H1 (cell line): ENCODE measurements around the gene HIP1. TPM values are rescaled to one million over a fixed set of nuclear protein-coding genes. Genes with fewer than 3 reads are reported as not detected.

Experiments used
- CTCF ChIA-PET: fragments of 300-600 bp; sonication (Branson Sonifier 250); formaldehyde crosslinking; loops from one replicate; lab custom pipeline; 2021; ENCODE audit not compliant: partially characterized antibody; lab: Charles Lee
- POLR2A ChIA-PET: fragments of 300-600 bp; sonication (Branson Sonifier 250); formaldehyde crosslinking; loops from one replicate; lab custom pipeline; 2021; ENCODE audit warnings: inconsistent platforms; ENCODE audit not compliant: partially characterized antibody; lab: Charles Lee
- DNase-seq, 2 experiments: peaks; one replicate each; pipeline versions ENCODE4 v3.0.0 to v3.0.0-alpha.2; 2010 to 2022; ENCODE audit warnings: low spot score in 2 of 2, low read depth in 1 of 2, mixed read lengths in 1 of 2
- FAIRE-seq: peaks from 2 replicates; lab custom pipeline; 2011; peaks lifted over from hg19 to GRCh38; lab: Jason Lieb, UNC
- H2AFZ ChIP-seq: 2 replicates; pipeline ENCODE4 v1.8.1; 2012; ENCODE audit warnings: low read length, inconsistent platforms
- H2AK5ac ChIP-seq: 2 replicates; pipeline ENCODE4 v1.6.1; 2013; ENCODE audit warnings: low read depth, low read length
- H2BK120ac ChIP-seq: replicated peaks from 2 replicates; pipeline ENCODE3; 2013; ENCODE audit warnings: low read depth, low read length, inconsistent platforms
- H2BK12ac ChIP-seq: 2 replicates; pipeline ENCODE4 v1.6.1; 2013; ENCODE audit warnings: low read depth, low read length
- H2BK15ac ChIP-seq: 2 replicates; pipeline ENCODE4 v1.6.1; 2013; ENCODE audit warnings: low read length
- H2BK20ac ChIP-seq: 2 replicates; pipeline ENCODE4 v1.6.1; 2013; ENCODE audit warnings: low read length
- H2BK5ac ChIP-seq: 2 replicates; pipeline ENCODE4 v1.6.1; 2013; ENCODE audit warnings: low read depth, low read length
- H3K14ac ChIP-seq: 2 replicates; pipeline ENCODE4 v1.6.1; 2013; ENCODE audit warnings: inconsistent platforms; ENCODE audit not compliant: insufficient read length
- H3K18ac ChIP-seq: 2 replicates; pipeline ENCODE4 v1.6.1; 2013; ENCODE audit warnings: low read length; ENCODE audit errors: extremely low read depth
- H3K23ac ChIP-seq: 2 replicates; pipeline ENCODE4 v1.6.1; 2013; ENCODE audit warnings: inconsistent platforms; ENCODE audit not compliant: insufficient read length
- H3K23me2 ChIP-seq: 2 replicates; pipeline ENCODE4 v1.6.1; 2013; ENCODE audit warnings: low read depth, low read length
- H3K27ac ChIP-seq: 2 replicates; pipeline ENCODE4 v1.6.1; 2011; ENCODE audit warnings: low read depth, low read length, inconsistent platforms
- H3K27me3 ChIP-seq, 4 experiments: replicated peaks in 1 of 4; 1 replicate in 1 of 4; 2 replicates in 3 of 4; pipeline versions ENCODE4 v1.6.1 to v1.8.1; 2011 to 2013; ENCODE audit warnings: low read length in 3 of 4, mild to moderate bottlenecking in 3 of 4, inconsistent platforms in 2 of 4, mixed read lengths in 2 of 4, moderate library complexity in 1 of 4; ENCODE audit not compliant: control insufficient read depth in 3 of 4, insufficient read depth in 3 of 4; ENCODE audit errors: extremely low read depth in 1 of 4
- H3K36me3 ChIP-seq, 4 experiments: 2 replicates each; pipeline versions ENCODE4 v1.6.1 to v1.8.1; 2011 to 2013; ENCODE audit warnings: mild to moderate bottlenecking in 4 of 4, low read length in 3 of 4, moderate library complexity in 2 of 4, control low read depth in 1 of 4, inconsistent platforms in 1 of 4; ENCODE audit not compliant: insufficient read depth in 4 of 4, control insufficient read depth in 2 of 4
- H3K4ac ChIP-seq: replicated peaks from 2 replicates; pipeline ENCODE3; 2013; ENCODE audit warnings: low read length, low read depth, mixed read lengths, inconsistent platforms; ENCODE audit not compliant: insufficient read length
- H3K4me1 ChIP-seq, 4 experiments: replicated peaks in 1 of 4; 1 replicate in 1 of 4; 2 replicates in 3 of 4; pipeline versions ENCODE4 v1.6.1 to v1.8.1; 2011 to 2013; ENCODE audit warnings: low read length in 3 of 4, inconsistent platforms in 2 of 4, mixed read lengths in 1 of 4; ENCODE audit not compliant: insufficient read depth in 4 of 4, control insufficient read depth in 3 of 4
- H3K4me2 ChIP-seq, 2 experiments: 2 replicates each; pipeline versions ENCODE4 v1.6.1 to v1.8.1; 2011 to 2013; ENCODE audit warnings: low read depth in 2 of 2, low read length in 2 of 2, control low read depth in 1 of 2, inconsistent platforms in 1 of 2, mild to moderate bottlenecking in 1 of 2; ENCODE audit not compliant: insufficient read depth in 1 of 2
- H3K4me3 ChIP-seq, 4 experiments: fragments of 200-600, 300-600 bp in 1 of 4; sonication (generic), shearing (Covaris generic), sonication (Bioruptor Twin) in 1 of 4; 2 replicates each; pipeline versions ENCODE4 v1.5.1 to v1.8.1; 2011 to 2016; ENCODE audit warnings: low read length in 4 of 4, low read depth in 3 of 4, control low read depth in 2 of 4, inconsistent platforms in 2 of 4, mild to moderate bottlenecking in 2 of 4, mixed read lengths in 1 of 4, moderate library complexity in 1 of 4; ENCODE audit not compliant: insufficient read depth in 2 of 4; ENCODE audit errors: extremely low read depth in 1 of 4
- H3K56ac ChIP-seq: replicated peaks from 2 replicates; pipeline ENCODE3; 2013; ENCODE audit warnings: low read depth, mild to moderate bottlenecking, mixed read lengths, low read length, inconsistent platforms; ENCODE audit not compliant: insufficient read length
- H3K79me1 ChIP-seq: 2 replicates; pipeline ENCODE4 v1.6.1; 2013; ENCODE audit warnings: low read depth, low read length, control low read depth
- H3K79me2 ChIP-seq, 2 experiments: 2 replicates each; pipeline versions ENCODE4 v1.6.1 to v1.8.1; 2012 to 2013; ENCODE audit warnings: low read length in 2 of 2, mild to moderate bottlenecking in 2 of 2, inconsistent platforms in 1 of 2; ENCODE audit not compliant: insufficient read depth in 2 of 2, control insufficient read depth in 1 of 2
- H3K9ac ChIP-seq, 4 experiments: replicated peaks in 1 of 4; 1 replicate in 1 of 4; 2 replicates in 3 of 4; pipeline versions ENCODE4 v1.6.1 to v1.8.1; 2011 to 2013; ENCODE audit warnings: low read depth in 3 of 4, low read length in 3 of 4, control low read depth in 2 of 4, mild to moderate bottlenecking in 2 of 4, moderate library complexity in 2 of 4, inconsistent platforms in 1 of 4; ENCODE audit errors: extremely low read depth in 1 of 4
- H3K9me3 ChIP-seq, 2 experiments: 2 replicates each; pipeline versions ENCODE4 v1.6.1 to v1.8.1; 2012 to 2013; ENCODE audit warnings: mild to moderate bottlenecking in 2 of 2, moderate library complexity in 2 of 2, control low read depth in 1 of 2, inconsistent platforms in 1 of 2, low read depth in 1 of 2, low read length in 1 of 2, mixed read lengths in 1 of 2; ENCODE audit not compliant: insufficient read depth in 2 of 2
- H4K20me1 ChIP-seq, 2 experiments: replicated peaks in 1 of 2; 2 replicates each; pipeline versions ENCODE3 to v1.8.1; 2011 to 2013; ENCODE audit warnings: inconsistent platforms in 2 of 2, low read length in 2 of 2, mild to moderate bottlenecking in 1 of 2; ENCODE audit not compliant: insufficient read depth in 2 of 2, control insufficient read depth in 1 of 2
- H4K5ac ChIP-seq: 2 replicates; pipeline ENCODE4 v1.6.1; 2013; ENCODE audit warnings: low read length, low read depth, mixed read lengths, inconsistent platforms; ENCODE audit not compliant: insufficient read length
- H4K8ac ChIP-seq: 2 replicates; pipeline ENCODE4 v1.8.0; 2013; ENCODE audit warnings: mild to moderate bottlenecking, moderate library complexity, low read length, inconsistent platforms; ENCODE audit not compliant: insufficient read depth; ENCODE audit errors: extremely low read depth
- H4K91ac ChIP-seq: replicated peaks from 2 replicates; pipeline ENCODE3; 2013; ENCODE audit warnings: low read length, mixed read lengths, inconsistent platforms; ENCODE audit not compliant: insufficient read length
- BRCA1 ChIP-seq: IDR thresholded peaks from 2 replicates; pipeline ENCODE4 v1.6.1; 2012; ENCODE audit warnings: low read depth, low read length, improper control_type of control experiment
- CEBPB ChIP-seq: IDR thresholded peaks from 2 replicates; pipeline ENCODE4 v1.6.1; 2012; ENCODE audit warnings: low read depth, low read length
- RFX5 ChIP-seq: IDR thresholded peaks from 2 replicates; pipeline ENCODE4 v1.6.1; 2011; ENCODE audit warnings: low read depth, low read length, improper control_type of control experiment, borderline replicate concordance
- TEAD4 ChIP-seq: IDR thresholded peaks from 2 replicates; pipeline ENCODE4 v1.6.1; 2012; ENCODE audit warnings: low read depth, low read length, inconsistent platforms, mixed read lengths
- WGBS, 2 experiments: shearing (Covaris generic) in 1 of 2; methylation state at CpG; one replicate each; pipeline versions ENCODE4 v1.1.6 to v1.1.7; 2013 to 2015; ENCODE audit warnings: low lambda C conversion rate in 2 of 2, mixed read lengths in 2 of 2, inconsistent platforms in 1 of 2, low coverage in 1 of 2, missing lambda C conversion rate in 1 of 2; ENCODE audit not compliant: insufficient replicate concordance in 2 of 2, insufficient coverage in 1 of 2, insufficient read length in 1 of 2; ENCODE audit errors: extremely low coverage in 1 of 2, missing lambda C conversion rate in 1 of 2; 5-methylcytosine and 5-hydroxymethylcytosine counted together
- polyA plus RNA-seq, 7 experiments: library from polyadenylated mRNA; depleted of rRNA in 3 of 7; stranded (reverse) in 5 of 7; unstranded in 2 of 7; fragments of >200 nt in 5 of 7; fragments of 200-250 nt in 2 of 7; gene quantifications; 1 replicate in 5 of 7; 2 replicates in 1 of 7; 4 replicates in 1 of 7; pipeline versions ENCODE4 v1.2.1 to v1.2.3, GENCODE V29; 2011 to 2013; ENCODE audit warnings: missing spikeins in 2 of 7, mixed read lengths in 2 of 7
- total RNA-seq: library from RNA; stranded (reverse); fragmentation: NEBNext Ultra II Directional; extraction: Animal tissue kit (Norgen Biotek cat#: 25700); gene quantifications from 2 replicates; pipeline ENCODE4 v1.2.1, GENCODE V29; 2021

Gene HIP1
- total and polyA plus RNA-seq, 2 of the 8 experiments (the other 6 are each of a cell fraction or from before 2014, with no cell fraction given), result 51.8 to 108 TPM

GRCh38 chr7:75660566-75661215 lies 78.0 kb downstream of the HIP1 start:
- POLR2A ChIA-PET, result interaction anchor here (0.6 kb wide), 1 partner anchor 16 kb away, joined by 3 read pairs; no protein-coding TSS in a partner anchor
- H3K4me1 ChIP-seq, result peaks cover 0 to 4% (median 0%) of the 10 kb centered on the region in 4 experiments; a peak in 2 of 7 replicates

More at GRCh38 chr7:75660566-75661215, 78.0 kb downstream of the HIP1 start:
- Histone ChIP-seq H2BK20ac (no peak overlapping the region), H2BK12ac (no peak overlapping the region), H3K9ac (no peak overlapping the region), H3K27ac (no peak overlapping the region), H2BK15ac (no peak overlapping the region), H3K9me3 (no peaks in the 10 kb centered on the region), H3K4ac (no peak overlapping the region), H3K56ac (no peak overlapping the region), H4K8ac (no peak overlapping the region), H2BK120ac (no peak overlapping the region), H3K79me1 (no peaks in the 10 kb centered on the region), H3K36me3 (no peaks in the 10 kb centered on the region), H3K14ac (no peak overlapping the region), H3K27me3 (no peaks in the 10 kb centered on the region), H2AFZ (no peak overlapping the region), H3K4me2 (no peak overlapping the region), H3K18ac (no peak overlapping the region), H4K20me1 (no peaks in the 10 kb centered on the region), H4K5ac (no peak overlapping the region), H2BK5ac (no peak overlapping the region), H4K91ac (no peak overlapping the region), H3K79me2 (no peaks in the 10 kb centered on the region), H2AK5ac (no peak overlapping the region), H3K23me2 (no peaks in the 10 kb centered on the region), H3K23ac (no peak overlapping the region), H3K4me3 (no peak overlapping the region)
- TF ChIP-seq TEAD4 (no peak), CEBPB (no peak), BRCA1 (no peak), RFX5 (no peak)
- DNase-seq (no peak), FAIRE-seq (no peak)
- CTCF ChIA-PET, result no interaction called here
- WGBS, 2 experiments, result 91% methylated on average over 13 of the region's 13 CpGs; no CpG with 5 or more reads in 1 of the 2 experiments
